ENCODE measurements around the gene ARVCF. TPM values are rescaled to one million over a fixed set of nuclear protein-coding genes. Genes with fewer than 3 reads are reported as not detected.

Gene ARVCF
- total and polyA plus RNA-seq, 2 of the 8 experiments (the other 6 are each of a cell fraction or from before 2014, with no cell fraction given): 31.0 to 43.2 TPM

DNA sequence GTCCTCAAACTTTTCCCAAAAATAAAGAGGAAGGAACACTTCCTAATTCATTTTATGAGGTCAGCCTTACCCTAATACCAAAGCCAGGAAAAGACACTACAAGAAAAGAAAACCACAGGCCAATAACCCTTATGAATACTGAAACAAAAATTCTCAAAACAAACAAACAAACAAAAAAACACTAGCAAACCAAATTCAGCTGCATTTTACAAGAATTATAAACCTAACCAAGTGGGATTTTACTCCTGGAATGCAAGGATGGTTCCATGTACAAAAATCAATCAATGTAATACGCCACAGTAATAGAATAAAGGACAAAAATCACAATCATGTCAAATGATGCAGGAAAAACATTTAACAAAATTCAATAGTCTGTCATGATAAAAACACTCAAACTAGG is 13.3 kb downstream of the ARVCF start (continued):
- TF ChIP-seq, protein P1, sequence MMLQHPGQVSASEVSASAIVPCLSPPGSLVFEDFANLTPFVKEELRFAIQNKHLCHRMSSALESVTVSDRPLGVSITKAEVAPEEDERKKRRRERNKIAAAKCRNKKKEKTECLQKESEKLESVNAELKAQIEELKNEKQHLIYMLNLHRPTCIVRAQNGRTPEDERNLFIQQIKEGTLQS (IDR thresholded peaks at IDR 0.05; ENCODE audit: insufficient read depth, low read depth, low read length): no peak
